ENCODE data around the gene CROCC2.

DNA sequence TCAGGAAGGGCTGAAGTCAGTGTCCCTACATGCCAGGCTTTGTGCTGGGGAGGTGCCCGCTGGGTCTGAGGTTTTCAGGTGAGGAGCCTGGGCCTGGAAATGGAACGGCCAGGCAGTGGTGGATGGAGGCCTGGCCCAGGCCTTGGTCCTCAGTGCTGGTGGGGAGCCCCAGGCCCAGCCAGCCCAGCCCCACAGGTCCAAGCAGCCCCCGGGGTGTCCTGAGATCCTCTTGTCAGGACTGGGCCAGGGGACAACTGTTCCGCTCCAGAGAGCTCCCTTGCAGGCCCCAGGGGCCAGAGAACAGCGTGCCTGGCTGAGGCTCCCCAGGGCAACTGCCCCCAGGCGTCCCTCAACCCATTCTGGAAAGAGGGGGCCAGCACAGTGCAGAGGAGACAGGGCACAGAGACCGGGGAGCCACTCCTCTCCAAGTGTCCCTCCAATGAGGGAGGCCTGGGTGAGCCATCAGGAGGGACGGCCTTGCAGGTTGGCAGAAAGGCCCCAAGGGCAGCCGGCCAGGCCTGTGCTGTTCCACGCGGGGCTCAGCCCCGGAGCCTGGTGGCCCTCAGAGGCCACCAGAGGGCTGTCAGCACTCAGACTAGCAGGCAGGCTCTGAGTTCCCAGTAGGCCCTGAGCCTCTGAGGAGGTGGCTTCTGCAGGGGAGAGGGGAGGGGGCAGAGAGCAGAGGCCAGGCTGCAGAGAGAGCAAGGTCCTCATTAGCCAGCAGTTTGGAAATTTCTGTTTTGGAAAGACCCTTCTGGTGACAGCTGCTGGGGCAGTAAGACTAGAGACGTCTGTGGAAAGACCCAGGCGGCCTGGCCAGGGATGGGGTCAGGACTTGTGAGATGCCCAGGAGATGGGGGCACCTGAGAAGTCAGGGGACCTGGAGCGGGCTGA lies 62.8 kb downstream of the CROCC2 start:
- TF ChIP-seq, protein P1, sequence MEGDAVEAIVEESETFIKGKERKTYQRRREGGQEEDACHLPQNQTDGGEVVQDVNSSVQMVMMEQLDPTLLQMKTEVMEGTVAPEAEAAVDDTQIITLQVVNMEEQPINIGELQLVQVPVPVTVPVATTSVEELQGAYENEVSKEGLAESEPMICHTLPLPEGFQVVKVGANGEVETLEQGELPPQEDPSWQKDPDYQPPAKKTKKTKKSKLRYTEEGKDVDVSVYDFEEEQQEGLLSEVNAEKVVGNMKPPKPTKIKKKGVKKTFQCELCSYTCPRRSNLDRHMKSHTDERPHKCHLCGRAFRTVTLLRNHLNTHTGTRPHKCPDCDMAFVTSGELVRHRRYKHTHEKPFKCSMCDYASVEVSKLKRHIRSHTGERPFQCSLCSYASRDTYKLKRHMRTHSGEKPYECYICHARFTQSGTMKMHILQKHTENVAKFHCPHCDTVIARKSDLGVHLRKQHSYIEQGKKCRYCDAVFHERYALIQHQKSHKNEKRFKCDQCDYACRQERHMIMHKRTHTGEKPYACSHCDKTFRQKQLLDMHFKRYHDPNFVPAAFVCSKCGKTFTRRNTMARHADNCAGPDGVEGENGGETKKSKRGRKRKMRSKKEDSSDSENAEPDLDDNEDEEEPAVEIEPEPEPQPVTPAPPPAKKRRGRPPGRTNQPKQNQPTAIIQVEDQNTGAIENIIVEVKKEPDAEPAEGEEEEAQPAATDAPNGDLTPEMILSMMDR (IDR thresholded peaks at IDR 0.05), result no peak
- TF ChIP-seq CEBPB (IDR thresholded peaks at IDR 0.05), result no peak
- TF ChIP-seq, protein P2, sequence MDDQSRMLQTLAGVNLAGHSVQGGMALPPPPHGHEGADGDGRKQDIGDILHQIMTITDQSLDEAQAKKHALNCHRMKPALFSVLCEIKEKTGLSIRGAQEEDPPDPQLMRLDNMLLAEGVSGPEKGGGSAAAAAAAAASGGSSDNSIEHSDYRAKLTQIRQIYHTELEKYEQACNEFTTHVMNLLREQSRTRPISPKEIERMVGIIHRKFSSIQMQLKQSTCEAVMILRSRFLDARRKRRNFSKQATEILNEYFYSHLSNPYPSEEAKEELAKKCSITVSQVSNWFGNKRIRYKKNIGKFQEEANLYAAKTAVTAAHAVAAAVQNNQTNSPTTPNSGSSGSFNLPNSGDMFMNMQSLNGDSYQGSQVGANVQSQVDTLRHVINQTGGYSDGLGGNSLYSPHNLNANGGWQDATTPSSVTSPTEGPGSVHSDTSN (IDR thresholded peaks at IDR 0.05), result no peak
